Stimulated activated CD4-positive, alpha-beta T cell treated with anti-CD3 and anti-CD28 coated beads, Interleukin-15, amount 100 ng/mL, for 24 hours (primary cell): ENCODE measurements around the gene TNNT1.
A peak's percentile ranks its signal among the peaks of the same experiment; 100 is the strongest.
"Not testable (repeated sequence)": the region's sequence is repeated elsewhere in the genome, so short reads cannot be mapped to it uniquely, and the experiment has no call there.

Experiments
- DNase-seq: peaks from one replicate; pipeline ENCODE4 v3.0.0-alpha.2; 2020

TNNT1 gene, protein sequence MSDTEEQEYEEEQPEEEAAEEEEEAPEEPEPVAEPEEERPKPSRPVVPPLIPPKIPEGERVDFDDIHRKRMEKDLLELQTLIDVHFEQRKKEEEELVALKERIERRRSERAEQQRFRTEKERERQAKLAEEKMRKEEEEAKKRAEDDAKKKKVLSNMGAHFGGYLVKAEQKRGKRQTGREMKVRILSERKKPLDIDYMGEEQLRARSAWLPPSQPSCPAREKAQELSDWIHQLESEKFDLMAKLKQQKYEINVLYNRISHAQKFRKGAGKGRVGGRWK

DNA sequence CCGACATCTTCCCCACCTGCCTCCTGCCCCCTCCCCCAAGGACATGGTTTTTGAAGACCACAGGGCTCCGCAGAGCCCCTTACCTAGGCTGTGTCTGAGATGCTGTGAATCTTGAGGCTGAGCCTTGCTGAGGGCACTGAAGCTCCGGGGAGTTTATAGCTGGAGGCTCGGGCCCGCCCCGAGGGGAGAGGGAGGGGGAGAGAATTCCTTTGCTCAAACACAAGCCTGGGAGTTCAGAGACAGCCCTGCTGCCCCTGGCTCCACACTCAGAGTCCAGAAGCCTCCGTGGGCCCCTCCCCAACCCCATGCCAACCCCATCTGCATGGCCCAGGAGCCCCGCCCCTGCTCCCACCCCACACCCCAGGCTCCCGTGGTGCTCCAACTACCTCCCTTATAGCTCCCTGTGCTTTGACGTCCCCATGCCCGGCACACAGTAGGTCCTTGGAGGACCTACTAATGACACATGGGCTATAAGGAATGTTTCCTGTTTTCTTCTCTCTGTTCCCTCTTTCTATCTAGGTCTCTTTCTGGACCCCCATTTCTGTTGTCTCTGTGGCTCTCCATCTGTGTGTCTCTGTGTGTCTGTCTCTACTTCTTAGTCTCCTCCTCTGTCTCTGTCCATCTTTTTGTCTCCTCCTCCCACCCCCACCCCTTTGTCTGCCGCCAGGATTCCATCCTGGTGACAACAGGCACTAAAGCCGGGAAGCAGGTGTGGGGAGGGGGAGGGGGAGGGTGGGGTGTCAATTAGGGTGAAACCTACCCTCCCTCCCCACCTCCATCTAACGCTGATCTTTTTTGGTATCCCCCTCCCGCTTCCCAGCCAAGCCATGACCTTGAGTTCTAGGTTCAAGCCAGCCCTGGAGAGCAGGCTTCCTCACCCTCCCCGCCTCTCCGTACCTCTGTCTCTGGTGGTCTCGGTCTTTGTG, at the start of gene TNNT1:
Gene TNNT1, minus strand, starts transcription at position 129 of the 926 bp plus-strand sequence. CDS start 2,049 bp downstream, outside the sequence.
- no peak for DNase-seq

DNA sequence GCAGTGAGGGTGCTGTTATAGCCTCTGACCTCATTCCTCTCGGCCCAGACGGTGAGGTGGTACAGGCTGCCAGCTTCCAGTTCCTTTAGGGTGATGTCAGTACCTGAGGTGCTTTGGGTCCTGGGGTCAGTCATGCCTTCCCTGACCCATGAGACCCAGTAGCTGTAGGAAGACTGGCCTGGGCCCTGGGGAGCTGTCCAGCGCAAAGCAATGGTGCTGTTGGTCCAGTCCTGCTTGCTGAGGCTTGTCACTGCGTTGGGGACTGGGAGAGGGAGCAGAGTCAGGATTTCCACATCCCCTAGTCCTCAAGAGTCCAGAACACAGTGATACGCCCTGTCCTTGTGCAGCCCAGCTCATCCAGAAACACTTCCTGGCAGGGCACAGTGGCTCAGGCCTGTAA, 49.6 kb upstream of the TNNT1 start:
- DNase-seq: no peak

DNA sequence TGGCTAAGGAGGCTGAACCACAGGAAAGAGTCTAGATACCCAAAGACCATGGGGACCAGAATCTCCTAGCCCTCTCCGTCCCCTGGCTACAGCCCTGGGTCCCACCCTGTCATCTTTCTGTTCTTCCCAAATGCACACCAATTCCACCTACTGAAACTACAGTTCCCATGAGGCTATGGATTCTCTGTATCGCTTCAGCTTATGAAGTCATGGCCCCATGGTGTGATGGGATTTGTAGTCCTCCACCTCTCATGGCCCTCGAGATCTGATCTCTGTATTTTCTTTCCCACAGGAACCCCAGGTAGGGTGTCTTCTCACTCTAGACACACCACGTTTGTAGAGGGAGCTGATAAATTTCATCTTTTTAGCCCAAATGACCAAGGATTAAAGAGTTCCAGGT, 48.5 kb upstream of the TNNT1 start:
- DNase-seq: no peak

DNA sequence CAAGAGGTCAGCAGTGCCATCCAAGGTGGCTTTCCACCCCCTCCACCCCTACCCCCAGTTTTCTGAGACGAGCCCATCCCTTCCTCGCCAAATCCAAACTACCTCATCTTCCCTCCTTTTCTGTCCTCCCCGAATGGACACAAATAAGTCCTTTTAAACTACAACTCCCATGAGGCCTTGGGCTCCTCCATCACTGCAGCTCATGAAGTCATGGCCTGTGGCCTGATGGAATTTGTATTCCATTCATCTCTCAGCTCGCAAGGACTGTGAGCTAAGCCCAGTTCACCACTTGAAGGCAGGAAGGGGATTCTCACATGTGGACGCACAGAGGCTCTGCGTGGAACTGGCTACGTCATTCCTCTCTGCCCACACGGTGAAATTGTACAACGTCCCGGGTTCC, 47.8 kb upstream of the TNNT1 start:
- no peak for DNase-seq

DNA sequence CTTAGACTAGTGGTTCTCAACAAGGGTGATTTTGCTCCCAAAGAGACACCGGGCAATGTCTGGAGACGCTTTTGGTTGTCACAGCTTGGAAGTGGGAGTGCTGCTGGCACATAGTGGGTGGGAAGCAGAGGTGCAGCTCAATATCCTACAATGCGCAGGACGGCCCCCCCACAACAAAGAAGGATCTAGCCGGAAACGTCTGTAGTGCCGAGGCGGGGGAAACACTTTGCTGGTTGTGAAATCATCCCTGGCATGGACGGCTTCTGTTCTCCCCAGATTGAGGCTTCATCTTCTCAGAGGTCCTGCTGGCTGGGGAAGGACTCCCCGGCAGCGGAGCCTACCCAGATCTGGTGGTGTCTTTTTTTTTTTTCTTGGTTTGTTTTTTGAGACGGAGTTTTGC, 44.5 kb upstream of the TNNT1 start:
- DNase-seq: no peak

DNA sequence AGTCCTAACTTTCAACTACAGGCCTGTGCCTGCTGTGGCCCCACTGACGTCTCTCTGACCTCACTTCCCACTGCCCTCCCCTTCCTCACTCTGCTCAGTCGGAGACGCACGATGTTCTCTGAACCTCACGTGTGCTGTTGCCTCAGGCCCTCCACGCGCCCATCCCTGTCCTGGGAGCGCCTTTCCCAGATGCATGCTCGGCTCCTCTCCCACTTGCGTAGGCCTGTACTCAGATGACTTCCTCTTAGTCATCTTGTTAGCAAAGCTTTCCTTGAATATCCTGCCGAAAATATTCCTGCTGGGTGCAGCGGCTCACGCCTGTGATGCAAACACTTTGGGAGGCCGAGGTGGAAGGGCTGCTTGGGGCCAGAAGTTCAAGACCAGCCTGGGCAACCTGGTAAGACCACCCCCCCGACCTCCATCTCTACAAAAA, 40.4 kb upstream of the TNNT1 start:
- DNase-seq: no peak

DNA sequence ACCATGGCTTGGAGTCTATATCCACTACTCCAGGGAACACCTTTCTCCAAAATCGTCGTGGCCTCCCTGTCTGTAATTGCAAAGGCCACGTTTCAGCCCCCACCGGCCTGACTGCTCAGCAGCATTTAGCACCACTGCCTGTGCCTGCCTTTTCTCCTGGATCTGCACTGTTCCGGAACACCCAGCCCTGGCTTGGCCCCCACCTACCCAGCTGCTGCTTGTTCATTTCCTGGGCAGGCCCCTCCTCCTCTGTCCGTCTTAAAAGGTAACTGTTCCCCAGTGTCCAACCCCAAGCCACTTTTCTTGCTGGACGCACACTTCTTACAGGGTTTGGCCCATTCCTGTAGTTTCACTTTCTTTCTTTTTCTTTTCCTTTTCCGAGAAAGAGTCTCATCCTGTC, 39.6 kb upstream of the TNNT1 start:
- DNase-seq: no peak

DNA sequence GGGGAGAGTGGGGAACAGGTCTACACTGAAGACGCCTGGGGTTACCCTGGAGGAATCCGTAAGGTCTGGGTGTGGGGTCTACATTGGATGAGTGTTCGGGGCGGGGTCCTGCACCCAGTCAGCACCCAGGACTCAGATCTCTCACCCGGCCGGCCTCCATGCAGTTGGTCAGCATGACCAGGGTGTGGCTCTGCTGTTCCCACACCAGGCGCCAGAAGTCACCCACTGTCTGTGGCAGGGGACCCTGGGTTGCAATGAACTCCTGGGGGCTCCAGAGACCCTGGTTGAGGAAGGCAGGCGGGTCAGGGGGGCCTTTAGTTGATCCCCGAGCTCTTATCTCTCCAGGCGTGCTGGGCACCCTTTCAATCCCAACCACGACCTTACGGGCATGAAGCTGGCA, 37.1 kb upstream of the TNNT1 start:
- no peak for DNase-seq

DNA sequence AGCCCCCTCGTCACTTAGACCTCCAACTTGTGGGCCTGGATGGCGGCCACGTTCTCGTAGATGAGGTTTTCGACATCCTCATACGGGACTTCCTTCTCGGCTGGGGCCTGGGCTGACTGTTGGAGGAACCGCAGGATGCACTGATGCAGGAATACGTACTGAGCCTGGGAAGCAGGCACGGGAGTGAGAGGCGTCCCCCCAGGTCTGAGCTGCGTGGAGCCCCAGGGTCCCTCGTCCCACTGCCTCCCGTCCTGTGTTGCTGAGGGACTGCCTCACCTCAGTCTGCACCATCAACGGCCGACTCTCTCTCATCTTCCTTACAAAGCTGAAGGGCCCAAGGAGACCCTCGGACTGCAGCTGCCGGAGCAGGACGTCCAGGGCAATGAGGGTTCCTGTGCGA, 32.7 kb upstream of the TNNT1 start:
- DNase-seq: no peak

DNA sequence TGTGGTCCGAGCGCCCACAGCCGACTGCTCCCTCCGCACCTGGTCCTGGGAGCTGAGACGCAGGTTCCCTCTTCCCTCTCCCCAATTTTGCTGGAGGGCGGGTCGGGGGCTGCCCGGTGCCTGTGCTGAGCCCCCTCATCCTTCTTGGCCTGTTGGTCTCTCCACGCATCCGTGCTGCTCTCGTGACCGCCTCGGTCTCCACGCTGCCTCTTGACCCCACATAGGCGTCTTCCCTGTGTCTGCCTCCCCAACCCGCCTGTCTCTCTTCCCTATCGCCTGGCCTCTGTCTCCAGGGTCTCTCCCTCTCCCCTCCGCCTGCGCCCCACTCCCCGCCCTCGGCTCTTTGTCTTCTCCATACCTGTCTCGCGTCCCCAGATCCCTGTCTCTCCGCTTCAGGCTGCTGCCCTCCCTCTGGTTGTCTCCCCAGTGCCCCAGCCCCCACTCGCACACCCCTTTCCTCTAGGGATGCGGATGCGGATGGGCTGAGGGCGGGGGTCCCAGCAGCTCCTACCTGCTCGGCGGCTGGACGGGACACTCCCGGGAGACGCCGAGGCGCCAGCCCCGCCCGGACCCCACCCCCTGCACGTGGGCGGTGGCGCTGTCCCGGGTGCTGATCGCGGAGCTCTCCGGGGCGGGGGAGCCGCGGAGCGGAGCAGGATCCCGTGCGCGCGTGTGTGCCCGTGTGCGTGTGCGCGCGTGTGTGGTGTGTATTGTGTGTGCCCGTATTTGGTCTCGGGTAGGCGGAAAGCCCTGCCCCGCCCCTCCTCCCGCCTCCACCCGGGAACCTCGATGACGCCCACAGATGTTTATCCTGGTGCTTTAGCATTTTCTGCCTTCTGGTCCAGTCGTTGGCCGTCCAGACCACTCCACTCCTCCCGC, 30.8 kb upstream of the TNNT1 start, which contains the start of gene SYT5:
Gene SYT5, minus strand, starts transcription at position 684 of the 879 bp plus-strand sequence. CDS start 1,248 bp downstream, outside the sequence.
- DNase-seq: peak; percentile 69

DNA sequence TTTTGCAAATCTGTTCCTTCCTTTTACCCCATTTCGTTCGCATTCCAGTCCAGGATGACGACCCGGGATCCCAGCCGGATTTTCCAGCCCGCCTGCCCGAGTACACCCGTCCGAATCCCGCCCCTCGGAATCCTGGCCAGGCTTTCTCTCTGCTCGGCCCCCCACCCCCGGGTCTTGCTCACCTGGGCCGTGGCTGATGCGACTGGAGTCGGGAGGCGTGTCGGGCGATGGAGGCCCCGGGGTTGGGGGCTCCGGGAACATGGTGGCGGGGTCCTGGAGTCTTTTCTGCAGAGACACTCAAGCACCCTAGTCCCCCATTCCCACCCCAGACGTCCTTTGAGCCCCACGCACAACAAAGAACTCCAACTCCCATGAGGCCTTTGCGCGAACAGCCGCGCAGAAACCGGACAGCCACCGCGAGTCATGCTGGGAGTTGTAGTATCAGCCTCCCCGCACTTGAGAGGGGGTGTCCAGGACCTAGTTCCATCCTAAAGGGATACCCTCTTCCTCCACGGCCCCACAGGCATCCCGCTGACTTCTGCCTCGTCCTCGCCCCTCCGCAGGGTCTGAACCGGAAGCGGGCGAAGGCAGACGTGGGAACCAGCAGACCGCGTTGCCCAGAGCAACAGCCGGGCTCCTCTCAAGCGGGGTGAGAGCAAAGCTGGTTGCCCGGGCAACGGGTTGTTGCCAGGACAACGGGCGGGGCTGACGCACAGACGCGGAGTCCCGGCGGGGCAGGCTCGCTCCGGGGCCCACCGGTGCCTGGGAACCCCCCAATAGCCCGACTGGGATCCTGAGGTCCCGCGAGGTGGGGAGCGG, 30.0 kb upstream of the TNNT1 start:
- peak; percentile 91 for DNase-seq

DNA sequence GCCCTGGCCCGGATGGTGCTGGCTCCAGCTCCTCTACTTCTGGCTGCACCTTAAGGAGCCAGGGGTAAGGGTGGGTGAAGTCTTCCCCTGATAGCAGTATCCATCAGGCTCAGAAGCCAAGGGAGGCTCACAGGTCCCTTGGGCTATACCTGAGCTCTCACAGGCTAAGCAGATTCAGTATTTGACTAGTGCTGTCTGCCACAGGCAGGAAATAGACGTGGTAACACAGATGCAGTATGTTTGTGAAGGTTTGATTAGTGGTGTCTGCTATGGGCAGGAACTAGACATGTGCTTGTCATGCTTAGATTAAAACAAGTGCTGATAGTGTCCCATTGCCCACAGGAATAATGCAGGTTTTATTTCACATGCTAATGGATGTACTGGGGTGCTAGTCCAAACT, 27.1 kb upstream of the TNNT1 start:
- no peak for DNase-seq

DNA sequence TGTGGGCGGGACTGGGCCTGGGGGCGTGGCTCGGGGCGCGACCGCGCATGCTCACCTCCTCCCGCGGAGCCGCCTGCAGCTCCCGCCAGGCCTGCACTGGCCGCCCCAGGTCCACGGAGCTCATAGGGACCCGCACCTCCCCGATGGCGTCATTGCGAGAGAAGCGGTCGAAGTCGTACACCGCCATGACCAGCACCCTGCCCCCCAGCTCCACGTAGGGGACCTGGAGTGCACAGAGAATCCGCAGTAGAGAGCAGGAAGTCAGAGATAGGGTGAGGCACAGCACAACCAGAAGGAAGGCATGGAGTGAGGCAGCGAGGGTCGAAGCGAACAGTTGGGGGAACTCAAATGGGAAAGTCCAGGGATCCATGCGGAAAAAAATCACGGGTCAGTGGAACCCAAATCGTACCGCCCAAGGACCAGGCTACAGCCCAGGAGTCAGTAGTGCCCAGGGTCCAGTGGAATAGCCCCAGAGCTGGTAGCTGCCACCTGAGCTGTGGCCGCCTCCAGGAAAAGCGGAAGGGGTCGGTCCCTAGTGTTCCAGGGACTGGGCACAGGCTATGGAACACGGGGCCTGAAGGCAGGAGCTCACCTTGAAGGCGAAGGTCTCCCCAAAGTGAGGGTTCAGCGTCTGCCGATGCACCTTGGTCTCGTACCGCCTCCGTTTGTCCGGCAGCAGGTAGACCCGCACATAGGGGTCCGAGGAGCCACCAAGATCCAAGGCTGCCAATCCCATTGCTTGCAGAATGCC, 26.3 kb upstream of the TNNT1 start:
- DNase-seq: no peak

DNA sequence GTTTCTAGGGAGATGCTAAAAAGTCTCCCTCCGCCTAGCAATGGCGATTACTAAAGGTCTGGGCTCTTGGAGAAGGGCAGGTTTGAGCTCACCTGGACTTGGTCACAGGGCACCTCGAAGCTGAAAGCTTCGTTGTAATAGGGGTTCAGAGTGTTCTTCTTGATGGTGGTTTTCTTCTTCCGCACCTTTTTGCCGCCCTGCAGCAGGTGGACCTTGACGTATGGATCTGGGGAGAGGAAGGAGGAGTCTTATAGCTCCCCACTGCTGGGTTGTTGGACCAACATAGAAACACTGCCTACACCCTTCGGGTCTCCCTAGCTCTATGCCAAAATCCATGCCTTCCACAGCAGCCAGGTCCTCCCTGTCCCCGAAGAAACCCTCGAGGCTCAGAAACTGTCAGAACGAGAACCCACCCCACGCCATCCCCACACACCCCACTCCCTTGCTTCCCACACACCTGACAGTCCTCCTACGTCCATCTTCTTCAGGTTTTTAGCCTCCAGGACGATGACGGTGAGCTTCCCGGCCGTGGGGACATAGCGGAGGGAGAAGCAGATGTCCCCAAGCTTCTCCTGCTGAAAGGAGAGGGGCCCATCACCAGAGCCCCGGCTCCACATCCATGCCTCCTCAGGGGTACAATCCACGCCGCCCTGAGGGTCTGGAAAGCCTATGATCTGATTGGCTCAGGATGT, 25.6 kb upstream of the TNNT1 start:
- DNase-seq: no peak

DNA sequence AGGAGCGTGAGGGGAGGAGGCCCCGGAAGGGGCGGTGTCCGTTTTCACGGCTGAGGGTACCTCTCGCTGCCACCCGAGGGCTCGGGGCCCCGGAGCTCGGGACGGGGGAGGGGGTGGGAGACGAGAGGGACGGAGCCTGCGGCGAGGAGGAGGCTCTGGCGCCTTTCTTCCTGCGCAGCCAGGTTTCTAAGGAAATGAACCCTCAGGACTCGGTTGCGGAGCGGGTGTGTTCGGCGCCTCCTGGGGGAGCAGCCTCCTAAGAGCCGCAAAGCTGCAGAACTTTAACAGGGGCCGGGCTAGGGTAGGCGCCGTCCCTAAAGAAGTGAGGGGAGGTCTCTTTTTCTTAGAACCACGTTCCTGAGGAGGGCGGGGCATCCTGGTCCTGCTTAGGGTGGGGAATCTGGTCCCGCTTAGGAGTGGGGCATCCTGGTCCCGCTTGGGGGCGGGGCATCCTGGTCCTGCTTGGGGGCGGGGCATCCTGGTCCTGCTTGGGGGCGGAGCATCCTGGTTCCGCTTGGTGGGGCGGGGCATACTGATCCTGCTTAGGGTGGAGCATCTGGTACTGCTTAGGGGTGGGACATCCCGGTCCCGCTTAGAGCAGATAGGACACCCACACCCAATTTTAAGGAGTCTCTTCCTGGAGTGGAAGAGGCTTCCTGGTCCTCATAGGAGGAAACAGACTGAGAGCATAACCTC, 24.9 kb upstream of the TNNT1 start:
- peak; percentile 73 for DNase-seq

DNA sequence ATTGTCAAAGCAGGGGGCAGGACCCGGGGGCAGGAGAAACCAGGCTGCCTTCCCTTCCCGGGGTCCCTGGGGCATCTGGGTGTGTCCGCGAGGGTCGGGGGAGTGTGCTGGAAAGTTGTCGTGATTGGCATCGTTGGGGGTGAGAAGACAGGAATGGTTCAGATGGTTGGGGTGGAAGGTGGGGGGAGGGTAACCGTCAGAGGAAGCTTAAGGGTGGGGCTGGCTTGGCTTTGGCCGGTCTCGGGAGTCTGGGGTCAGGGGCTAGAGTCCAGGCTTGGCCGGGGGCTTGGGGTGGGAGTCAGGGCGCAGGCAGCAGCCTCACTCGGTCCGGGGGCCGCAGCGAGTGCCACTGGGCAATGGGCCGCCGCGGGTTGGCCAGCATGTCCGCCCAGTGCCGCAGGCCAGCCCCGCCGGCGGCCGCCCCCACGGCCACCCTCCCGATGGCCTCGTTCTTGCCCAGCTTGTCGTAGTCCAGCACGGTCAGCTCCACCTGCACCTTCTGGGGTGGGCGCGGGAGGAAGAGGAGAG, 24.2 kb upstream of the TNNT1 start:
- DNase-seq: no peak

DNA sequence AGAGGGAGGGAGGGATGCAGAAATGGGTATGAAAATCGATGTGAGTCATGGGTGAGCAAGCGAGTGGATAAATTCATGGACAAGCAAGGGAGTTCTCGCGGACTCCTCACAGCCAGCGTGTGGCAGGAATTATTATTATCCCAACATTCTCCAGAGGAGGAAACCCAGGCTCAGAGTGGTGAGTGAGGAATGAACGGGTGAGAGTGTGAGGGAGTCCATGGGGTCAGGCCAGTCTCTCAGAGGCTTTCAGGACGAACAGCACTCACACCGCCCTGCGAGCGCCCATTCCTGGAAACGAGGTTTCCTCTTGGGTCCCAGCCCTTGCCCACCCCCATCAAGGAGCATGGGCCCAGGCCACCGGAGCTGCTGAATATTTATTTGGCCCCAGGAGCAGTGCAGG, 23.7 kb upstream of the TNNT1 start:
- no peak for DNase-seq

DNA sequence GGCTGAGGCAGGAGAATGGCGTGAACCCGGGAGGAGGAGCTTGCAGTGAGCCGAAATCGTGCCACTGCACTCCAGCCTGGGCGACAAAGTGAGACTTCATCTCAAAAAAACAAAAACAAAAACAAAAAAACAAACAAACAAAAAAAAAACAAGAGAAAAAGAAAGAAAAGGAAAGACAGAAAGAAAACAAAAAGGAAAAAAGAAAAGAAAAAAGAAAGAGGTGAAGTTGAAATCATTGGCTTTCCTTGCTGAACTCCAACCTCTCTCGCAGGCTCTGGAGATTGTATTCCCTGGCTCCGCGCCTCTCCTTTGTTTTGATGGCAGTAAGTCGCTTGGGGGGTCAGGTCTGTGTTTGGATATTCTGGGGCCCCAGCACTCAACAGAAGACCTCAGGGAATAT, 23.3 kb upstream of the TNNT1 start:
- not testable (repeated sequence) for DNase-seq

DNA sequence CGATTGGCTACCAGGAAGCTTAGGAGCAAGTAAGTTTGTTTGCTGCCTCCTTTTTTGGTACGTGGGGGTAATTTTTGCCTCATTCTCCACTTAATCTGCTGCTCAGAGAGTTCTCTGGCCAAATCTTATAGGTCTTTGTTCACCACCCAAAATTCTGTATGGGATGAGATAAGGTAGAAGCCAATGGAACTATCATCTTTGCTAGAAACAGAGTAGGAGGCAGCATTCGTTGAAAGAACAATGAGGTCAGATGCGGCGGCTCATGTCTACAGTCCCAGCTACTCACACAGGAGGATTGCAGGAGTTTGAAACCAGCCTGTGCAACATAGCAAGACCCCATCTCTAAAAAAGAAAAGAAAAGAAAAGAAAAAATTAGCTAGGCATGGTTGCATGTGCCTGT, 22.4 kb upstream of the TNNT1 start:
- no peak for DNase-seq

DNA sequence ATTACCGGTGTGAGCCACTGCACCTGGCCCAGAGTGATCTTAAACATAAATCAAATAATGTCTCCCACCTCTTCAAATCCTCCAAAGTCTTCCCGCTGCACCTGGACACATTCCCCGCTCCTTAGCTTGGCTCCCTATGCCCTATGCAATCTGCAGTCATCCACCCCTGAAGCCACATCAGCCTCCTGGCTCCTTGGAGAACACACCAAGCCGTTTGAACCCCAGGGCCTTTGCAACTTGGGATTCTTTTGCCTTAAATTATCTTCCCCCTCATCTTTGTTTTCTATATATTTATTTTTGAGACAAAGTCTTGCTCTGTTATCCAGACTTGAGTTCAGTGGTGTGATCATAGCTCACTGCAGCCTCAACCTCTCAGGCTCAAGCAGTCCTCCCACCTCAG, 20.1 kb upstream of the TNNT1 start:
- no peak for DNase-seq
